MM.1S (cell line): Measurements from ENCODE around the gene TSPAN4.

Source experiments
- EZH2phosphoT487 ChIP-seq: fragments of 300-600 bp; sonication (generic); IDR thresholded peaks from 2 replicates; pipeline ENCODE4 v1.6.1; 2018; ENCODE audit warnings: antibody characterized with exemption, low read length
- TF ChIP-seq, protein P1 (sequence below): fragments of 300-600 bp; sonication (generic); IDR thresholded peaks from 2 replicates; pipeline ENCODE4 v1.5.1; 2016; ENCODE audit warnings: antibody characterized with exemption, low read length, mixed read lengths

DNA sequence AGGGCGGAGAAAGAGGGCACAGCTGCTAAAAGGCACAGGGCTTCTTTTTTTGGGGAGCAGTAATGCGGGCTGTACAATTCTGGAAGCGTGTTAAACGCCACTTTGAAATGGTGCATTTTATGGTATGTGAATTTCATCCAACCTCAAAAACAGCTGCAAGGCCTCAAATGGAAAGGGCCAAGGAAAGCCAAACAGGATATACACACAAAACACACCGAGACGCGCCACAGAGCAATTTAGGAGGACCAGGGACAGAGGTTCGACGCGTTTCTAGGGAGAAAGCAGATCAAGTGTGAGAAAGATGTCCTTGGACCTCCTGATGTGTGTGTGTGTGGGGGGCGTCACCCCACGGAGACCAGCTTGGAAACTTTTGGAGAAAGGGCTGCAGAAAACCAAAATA is 31.1 kb downstream of the TSPAN4 start:
- TF ChIP-seq, protein P1, sequence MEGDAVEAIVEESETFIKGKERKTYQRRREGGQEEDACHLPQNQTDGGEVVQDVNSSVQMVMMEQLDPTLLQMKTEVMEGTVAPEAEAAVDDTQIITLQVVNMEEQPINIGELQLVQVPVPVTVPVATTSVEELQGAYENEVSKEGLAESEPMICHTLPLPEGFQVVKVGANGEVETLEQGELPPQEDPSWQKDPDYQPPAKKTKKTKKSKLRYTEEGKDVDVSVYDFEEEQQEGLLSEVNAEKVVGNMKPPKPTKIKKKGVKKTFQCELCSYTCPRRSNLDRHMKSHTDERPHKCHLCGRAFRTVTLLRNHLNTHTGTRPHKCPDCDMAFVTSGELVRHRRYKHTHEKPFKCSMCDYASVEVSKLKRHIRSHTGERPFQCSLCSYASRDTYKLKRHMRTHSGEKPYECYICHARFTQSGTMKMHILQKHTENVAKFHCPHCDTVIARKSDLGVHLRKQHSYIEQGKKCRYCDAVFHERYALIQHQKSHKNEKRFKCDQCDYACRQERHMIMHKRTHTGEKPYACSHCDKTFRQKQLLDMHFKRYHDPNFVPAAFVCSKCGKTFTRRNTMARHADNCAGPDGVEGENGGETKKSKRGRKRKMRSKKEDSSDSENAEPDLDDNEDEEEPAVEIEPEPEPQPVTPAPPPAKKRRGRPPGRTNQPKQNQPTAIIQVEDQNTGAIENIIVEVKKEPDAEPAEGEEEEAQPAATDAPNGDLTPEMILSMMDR: no peak
- TF ChIP-seq EZH2phosphoT487: no peak
